Muscle of arm (tissue), 12 donors: ENCODE measurements around the gene SMARCAL1. TPM values are rescaled to one million over a fixed set of nuclear protein-coding genes. Genes with fewer than 3 reads are reported as not detected.

Experiments
- DNase-seq: peaks from one replicate; pipeline ENCODE4 v3.0.0-alpha.2; 2013
- polyA plus RNA-seq, 12 donors: library from polyadenylated mRNA; unstranded; fragments of 120-200 nt; gene quantifications; one replicate each; pipeline ENCODE4 v1.2.1, GENCODE V29; 2013; ENCODE audit not compliant: insufficient read length in 12 of 12

SMARCAL1 gene
- polyA plus RNA-seq, 12 donors, result 18.5 to 30.0 (median 21.6) TPM; not detected in 1

DNA sequence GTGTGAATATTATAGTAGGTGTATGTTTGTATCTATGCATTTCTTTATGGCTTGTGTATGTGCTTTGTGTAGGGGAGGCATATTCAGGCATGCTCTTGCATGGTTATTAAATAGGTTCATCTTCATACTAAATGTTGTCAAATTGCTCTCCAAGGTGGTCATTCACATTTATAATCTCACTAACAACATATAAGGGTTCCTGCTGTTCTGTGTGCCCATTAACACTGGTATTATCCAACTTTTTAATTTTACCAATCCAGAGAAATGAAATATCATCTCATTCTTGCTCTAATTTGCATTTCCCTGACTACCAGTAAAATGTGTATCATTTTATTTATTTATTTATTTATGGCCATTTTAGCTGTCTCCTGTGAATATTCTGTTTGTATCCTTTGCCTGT, 57.4 kb downstream of the SMARCAL1 start:
- DNase-seq, result no peak

DNA sequence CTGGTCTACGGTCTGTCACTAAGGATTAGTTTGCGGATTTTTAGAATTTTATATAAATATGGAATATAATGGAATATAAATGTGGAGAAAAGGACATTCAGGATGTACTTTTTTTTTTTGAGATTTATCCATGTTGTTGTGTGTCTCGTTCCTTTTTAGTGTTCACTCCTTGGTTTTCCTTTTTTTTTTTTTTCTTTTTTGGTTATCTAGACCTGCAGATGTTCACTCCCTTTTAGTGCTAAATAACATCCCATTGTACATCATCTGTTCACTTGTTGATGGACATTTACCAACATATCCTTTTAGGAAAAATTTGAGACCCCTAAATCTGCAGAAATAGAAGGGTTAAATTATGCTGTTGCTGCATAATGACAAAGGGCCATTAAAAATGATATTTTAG, 60.9 kb downstream of the SMARCAL1 start:
- no peak for DNase-seq

DNA sequence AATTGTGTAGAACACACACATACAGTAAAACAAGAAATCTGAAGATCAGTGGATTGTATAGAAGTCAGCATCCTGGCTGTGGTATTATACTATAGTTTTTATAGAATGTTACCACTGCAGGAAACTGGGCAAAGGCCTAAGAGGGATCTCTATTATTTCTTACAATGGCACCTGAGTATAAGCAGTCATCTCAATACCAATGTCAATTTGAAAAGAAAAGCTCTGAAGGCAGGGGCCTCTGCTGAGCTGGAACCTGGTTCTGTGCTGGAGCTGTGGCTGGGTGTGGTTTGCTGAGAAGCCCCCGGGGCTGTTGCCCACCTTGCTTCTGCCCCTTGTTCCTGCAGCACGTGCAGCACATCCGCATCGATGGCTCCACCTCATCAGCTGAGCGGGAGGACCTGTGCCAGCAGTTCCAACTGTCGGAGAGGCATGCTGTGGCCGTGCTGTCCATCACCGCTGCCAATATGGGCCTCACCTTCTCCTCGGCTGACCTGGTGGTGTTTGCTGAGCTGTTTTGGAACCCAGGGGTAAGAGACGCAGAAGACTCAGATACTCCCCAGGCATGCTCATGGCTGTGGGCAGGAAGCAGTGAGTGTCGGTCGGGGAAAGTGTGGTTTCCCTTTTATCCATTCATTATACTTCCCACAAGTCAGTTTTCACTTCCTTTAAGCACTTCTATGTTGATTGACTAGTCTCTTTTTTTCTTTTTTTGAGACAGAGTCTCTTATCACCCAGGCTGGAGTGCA, 62.8 kb downstream of the SMARCAL1 start:
- no peak for DNase-seq

DNA sequence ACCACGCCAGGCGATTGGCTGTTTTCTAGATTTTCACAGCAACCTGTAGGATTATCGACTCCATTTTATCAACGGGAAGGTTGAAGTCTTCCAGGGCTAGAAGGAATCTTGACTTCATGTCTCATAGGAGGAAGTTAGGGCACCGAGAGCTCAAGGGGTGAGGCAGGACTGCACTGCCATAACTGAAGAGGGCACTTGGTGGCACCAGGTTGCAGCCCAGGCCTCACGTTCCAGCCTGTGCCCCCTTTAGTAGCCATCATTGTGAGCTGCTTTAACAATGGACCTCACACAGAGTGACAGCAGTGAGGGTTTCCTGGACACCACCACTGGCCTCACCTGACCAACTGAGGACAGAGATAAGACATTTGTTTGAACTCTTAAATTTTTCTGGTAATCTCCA, 63.5 kb downstream of the SMARCAL1 start:
- no peak for DNase-seq

DNA sequence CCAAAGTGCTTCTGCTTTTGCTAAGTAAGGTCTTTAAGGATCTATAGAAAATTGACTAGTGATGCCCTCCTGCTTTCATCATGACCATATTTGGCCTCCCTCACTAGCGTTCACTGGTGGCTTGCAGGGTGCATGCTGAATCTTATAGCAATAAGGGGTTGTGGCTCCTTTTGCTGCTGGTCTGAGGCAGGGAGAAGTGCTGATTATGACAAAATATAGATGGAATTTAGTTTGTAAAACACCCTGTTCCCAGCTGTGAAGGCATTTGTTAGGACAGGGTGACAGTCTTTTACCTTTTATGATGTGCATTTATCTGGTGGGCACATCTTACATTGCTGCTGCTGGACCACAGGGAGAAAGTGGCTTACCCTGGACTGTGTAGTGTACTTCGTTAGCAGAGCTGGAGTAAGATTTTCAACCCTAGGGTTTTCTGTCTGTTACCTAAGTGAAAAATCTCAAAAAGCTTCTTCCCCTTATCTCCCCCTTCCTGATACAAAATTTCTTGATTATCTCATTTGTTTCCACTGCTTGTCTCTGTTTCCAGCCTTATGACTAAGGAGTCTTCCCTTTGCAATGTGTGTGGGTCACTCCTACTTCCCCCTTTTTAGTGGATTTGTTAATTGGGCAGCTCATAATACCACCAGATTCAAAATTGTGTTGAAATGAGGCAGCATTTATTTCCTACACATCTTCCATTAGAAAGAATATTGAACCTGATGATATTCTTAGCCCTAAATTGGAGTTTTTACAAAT, 65.2 kb downstream of the SMARCAL1 start:
- no peak for DNase-seq

DNA sequence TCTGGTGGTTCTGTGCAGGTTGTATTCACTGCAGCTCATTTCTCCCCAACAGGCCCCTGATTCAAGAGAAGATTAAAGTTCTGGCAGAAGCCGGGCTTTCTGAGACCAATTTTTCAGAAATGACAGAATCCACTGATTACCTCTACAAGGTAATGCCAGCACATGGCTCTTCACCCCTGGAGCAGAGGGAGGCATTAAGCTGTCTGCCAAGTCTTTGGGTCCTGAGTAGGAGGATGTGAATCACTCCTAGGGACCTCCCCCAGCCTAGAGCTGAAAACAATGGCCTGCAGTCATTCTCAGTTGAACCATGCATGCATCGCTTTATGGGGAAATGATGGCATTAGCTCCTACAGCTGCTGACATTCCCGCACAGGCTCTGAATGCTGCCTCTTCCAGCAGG, 65.9 kb downstream of the SMARCAL1 start:
- no peak for DNase-seq

DNA sequence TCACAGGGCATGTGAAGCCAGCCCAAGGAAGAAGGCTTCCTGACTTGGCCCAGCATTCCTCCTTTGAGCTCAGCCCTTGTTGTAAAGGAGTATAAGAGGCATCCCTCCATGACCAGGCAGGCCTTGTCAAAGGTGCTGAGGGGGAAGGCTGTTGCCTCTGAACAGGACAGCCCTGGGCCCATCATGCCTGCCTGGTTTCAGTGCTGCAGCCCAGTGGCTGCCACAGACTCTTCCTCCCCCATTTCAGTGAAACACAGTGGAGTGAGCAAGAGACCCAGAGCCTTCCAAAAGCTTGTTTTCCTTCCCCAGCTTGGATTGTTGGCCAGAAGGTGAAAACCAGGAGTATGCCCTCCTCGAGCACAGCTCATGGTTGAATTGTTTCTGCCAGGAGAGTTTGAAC, 66.5 kb downstream of the SMARCAL1 start:
- DNase-seq, result no peak

DNA sequence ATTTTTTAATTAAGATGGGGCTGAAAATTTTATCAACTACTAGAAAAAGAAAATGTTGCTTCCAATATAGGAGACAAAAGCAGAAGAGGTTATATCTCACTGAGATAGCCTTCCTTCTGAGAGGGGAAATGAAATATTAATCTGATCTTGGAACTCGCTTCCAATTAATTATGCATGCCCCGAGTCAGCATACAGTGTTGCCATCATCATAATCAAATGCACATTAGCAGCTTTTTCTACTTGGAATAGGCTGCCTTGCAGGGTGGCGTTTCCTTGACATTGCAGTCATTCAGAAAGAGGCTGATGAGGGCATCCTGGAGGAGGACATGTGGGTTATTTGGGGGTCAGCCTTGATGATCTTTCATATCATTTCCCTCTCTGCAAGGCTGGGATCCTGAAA, 67.9 kb downstream of the SMARCAL1 start:
- DNase-seq, result no peak

DNA sequence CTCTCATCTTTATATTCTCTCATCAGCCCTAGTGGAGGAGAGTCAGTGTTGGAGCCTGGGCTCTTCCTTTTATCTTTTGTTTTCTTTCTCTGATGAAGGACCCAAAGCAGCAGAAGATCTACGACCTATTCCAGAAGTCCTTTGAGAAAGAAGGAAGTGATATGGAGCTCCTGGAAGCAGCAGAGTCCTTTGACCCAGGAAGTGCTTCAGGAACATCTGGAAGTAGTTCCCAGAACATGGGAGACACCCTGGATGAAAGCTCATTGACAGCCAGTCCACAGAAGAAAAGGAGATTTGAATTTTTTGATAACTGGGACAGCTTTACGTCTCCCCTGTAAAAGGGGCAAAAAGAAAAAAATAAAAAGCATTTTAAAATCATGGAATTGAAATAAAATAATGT, 70.4 kb downstream of the SMARCAL1 start:
- no peak for DNase-seq

DNA sequence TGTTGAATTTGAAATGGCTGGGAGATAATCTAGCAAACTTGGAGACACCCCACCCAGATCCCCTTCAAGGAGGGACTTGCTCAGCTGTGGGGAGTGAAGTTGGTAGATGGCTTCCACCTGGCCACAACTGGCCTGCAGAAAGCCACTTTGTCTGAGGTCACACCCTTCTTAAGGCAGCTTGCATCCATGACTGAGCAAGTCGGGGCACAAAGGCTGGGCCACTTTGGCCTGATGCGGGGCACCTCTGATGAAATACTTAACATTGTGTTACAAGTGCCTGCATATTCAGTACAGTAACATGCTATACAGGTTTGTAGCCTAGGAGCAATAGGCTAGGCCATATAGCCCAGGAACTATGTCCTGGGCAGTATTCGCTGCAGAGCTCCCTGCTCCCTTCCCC, 73.0 kb downstream of the SMARCAL1 start:
- DNase-seq, result no peak

DNA sequence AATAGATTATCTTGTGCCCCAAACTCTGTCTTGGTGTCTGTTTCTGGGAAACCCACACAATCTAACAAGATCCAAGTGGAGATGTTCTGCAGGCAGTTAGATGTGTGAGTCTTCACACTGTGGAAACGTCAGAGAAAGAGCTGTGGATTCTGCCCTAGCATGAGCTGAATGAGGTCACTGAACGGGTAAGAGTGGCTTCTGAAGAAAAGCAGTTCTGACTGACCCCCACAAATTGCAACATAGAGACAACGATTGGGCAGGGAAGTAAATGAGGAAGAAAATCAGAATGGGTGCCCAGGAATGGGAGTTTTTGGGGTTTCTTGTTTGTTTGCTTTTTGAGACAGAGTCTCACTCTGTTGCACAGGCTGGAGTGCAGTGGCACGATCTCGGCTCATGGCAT, 73.5 kb downstream of the SMARCAL1 start:
- no peak for DNase-seq

DNA sequence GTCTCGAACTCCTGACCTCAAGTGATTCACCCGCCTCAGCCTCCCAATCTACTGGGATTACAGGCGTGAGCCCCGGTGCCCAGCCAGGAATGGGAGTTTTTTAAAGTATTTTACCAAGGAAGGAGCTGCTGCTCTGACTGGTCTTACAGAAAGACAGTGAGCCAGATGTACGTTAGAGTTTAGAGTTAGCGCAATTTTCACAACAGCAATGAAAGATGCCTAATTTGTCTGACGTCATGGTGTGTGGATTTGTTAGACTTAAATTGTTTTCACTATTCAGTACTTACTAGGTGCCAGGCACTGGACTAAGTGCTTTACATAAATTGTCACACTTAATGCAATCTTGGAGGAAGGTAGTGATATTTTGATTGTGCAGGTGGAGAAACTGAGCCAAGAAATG, 74.0 kb downstream of the SMARCAL1 start:
- DNase-seq, result no peak

DNA sequence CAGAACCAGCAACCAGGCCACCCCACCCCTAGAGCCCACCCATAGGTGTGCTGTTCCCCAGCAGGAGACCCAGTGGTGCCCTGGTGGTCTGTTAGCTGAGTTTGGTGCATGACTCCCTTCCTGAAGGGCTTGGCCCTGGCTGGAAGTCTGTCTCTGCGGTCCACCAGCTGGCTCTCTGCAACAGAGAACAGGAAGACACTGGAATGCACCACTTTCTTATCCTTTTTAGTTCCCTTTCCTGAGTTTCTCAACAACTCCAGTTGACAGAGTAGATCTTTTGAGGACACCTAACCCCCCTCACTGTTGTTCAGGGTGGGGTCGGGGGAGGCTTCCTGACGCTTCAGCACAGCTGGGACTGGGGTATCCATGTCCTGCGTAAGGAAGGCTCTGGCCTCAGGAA, 74.4 kb downstream of the SMARCAL1 start:
- no peak for DNase-seq

DNA sequence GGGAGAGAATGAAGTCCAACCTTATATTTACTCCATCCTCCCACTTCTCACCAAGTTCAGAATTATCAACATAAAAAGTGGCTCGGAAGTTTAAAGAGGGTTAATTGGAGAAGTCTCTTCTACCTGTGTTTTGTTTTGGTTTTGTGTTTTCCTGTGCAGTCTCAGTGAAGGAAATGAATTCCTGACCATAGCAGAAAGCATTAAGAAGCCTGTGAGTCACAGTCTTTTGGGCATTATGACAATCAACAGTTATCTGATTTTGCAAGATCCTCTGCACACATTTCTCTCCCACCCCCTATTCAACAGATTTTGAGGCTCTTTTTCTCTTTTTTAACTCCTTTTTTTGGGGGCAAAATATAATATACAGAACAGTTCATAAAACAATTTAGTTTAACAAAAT, 77.8 kb downstream of the SMARCAL1 start:
- no peak for DNase-seq

DNA sequence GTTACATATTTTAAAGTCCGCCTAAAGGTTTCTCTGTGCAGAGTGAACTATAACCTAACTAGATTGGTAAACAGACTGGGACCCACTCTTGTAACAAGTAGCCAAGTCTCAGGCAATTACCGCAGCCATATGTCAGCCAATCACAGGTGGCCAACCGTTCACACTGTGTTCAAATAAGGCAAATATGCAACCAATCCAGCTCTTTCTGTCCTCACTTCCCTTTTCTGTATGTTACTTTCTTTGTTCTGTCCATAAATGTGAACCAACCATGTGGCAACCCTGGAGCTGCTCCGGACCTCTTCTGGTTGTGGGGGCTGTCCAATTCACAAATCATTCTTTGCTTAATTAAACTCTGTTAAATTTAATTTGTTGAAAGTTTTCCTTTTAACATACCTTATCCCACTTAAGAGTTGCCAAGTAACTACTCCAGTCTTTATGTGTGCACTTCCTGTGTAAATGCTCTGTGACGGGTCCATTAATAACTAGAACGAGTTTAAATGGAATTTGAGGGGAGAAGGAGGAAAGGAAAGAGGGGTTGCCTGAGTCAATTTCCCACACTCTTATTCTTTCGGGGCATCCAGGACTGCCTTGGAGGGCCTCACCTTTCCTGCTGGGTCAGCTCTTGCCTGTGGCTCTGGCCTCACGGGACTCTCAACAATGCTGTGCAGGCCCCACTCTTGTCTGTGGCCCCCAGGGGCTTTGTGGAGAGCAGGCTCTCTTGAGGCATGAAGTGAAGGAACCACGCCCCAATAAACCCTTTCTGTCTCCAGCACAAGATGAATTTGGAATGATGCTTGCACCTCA, 79.7 kb downstream of the SMARCAL1 start:
- DNase-seq, result no peak

DNA sequence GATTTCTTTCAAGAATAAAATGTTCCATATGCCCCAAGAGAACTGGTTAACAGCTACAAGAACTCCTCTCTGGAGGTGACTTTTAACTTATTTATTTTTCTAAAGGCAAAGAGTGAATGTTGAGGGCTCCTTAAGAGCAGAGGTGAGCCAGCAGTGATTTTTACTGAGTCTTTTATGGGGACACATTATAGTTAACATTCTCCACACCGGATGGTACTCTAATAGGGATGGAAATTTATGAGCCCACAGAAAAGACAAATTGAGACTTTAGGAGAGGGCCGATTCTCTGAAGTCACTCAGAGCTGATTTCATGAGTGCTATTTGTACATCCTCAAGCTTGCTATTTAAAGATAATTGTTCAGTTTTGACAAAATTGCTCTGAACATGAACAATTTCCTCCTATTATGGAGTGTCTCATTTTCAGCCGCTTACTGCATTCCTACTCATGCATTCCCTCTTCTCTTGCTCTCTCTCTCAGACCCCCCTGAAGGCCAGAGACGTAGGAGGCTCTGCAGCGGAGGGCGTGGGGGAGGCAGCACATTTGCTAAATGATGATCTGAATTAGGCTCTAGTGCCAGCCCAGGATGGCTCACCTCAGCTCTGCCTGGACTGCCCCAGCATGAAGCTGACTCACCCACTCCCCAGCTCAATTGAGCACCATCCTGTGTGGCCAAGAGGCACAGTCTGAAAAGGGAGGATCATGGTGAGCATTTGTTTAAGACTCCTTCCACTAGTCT, 80.5 kb downstream of the SMARCAL1 start:
- no peak for DNase-seq

DNA sequence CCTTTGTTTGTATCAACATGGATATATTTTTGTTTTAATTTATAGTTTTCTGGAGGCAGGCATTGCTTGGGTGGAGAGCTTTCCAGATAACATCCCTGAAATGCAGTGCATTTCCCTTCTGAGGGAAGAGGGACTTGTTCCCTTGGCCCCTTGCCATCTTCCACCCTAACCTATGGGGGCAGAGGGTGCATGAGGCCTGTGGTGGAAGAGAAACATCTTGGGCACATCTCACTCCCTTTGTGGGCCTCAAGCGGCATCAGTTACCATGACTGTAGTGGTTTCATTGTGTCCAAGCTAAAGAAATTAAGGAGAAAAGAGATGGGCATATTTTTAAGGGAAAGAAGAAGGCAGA, 81.0 kb downstream of the SMARCAL1 start:
- no peak for DNase-seq

DNA sequence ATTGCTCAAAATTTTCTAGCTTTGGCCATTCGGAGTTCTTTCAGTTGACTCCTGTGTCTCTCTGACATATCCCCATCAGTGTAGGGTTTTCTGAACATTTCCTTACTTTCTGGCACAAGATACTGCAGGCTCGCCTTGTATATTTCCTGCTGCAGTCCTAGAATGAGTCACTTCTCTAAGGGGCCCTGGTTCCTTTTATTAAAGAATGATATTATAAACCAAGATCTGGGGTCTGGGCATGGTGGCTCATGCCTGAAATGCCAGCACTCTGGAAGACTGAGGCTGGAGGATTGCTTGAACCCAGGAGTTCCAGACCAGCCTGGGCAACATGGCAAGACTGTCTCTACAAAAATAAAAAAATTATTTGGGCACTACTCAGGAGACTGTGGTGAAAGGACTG, 83.4 kb downstream of the SMARCAL1 start:
- DNase-seq, result no peak

DNA sequence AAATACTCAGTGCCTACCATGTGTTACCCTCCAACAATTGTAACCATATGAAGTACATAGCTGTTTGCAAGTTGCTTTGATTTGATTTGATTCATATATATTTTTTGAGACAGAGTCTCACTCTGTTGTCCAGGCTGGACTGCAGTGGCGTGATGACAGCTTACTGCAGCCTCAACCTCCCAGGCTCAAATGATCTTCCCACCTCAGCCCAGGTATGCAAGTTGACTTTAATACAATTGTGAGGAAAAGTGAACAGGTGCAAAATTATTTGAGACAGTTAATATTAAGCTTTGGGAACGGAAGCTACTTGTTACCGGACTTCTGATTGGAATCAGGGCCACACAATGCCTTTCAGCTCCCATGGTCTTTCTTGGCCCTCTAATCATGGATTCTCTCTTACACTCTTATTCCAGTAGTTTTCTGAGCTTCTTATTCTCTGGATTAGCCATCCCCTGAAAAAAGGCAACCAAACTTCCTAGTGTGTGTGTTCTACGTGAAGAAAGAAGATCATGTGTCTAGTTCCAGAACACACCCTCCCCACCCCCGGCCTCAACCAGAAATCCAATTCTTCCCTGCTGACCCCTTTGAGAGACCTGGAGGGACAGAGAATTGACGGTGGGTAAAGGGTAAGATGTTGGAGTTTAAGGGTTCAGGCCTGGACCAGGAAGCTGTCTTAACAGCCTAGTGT, 85.2 kb downstream of the SMARCAL1 start:
- no peak for DNase-seq

DNA sequence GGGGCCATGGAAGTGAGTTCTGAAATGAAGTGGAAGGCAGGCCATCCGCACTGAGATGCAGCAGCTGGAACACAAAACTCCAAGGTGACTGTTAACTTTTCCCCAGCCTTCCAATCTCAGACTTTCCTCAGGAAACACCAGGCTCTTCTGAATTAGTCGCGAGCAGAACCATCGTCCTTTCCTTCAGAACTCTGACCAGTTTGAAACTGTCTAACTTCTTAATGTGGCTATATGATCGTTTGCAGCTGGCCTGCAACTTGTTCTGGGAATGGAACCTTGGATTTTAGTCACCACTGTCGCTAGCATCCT, 85.7 kb downstream of the SMARCAL1 start:
- DNase-seq, result no peak
